Activated naive CD8-positive, alpha-beta T cell treated with anti-CD3 and anti-CD28 coated beads, Interleukin-2, amount 10 ng/mL, durations not matched to agents 7 days and 5 days (primary cell): ENCODE results near the gene KCNQ4. TPM values are rescaled to one million over a fixed set of nuclear protein-coding genes. Genes with fewer than 3 reads are reported as not detected.
A peak's percentile ranks its signal among the peaks of the same experiment; 100 is the strongest.

Experiments used
- ATAC-seq: fragments of 150-1000 bp; cut with Tn5 transposase; one replicate; pipeline ENCODE4 v1.10.0; 2021; ENCODE audit warnings: low read depth, moderate library complexity
- POLR2A ChIA-PET: fragments of 350-600 bp; sonication (Branson Sonifier 250); formaldehyde crosslinking; loops from one replicate; lab custom pipeline; 2021; ENCODE audit warnings: antibody characterized with exemption; lab: Charles Lee
- DNase-seq: peaks from one replicate; pipeline ENCODE4 v3.0.0; 2021
- H3K27ac Mint-ChIP-seq: one replicate; pipeline ENCODE4 v1.8.0; 2022; ENCODE audit warnings: mild to moderate bottlenecking, mixed read lengths
- H3K27me3 Mint-ChIP-seq: one replicate; pipeline ENCODE4 v1.8.0; 2022; ENCODE audit warnings: mild to moderate bottlenecking, moderate library complexity, mixed read lengths
- H3K36me3 Mint-ChIP-seq: one replicate; pipeline ENCODE4 v1.8.0; 2021; ENCODE audit warnings: mild to moderate bottlenecking, mixed read lengths
- H3K4me1 Mint-ChIP-seq: one replicate; pipeline ENCODE4 v1.8.0; 2021; ENCODE audit warnings: mixed read lengths
- H3K4me3 Mint-ChIP-seq: one replicate; pipeline ENCODE4 v1.8.0; 2022; ENCODE audit warnings: mild to moderate bottlenecking, moderate library complexity, mixed read lengths
- H3K9me3 Mint-ChIP-seq: one replicate; pipeline ENCODE4 v1.8.0; 2021; ENCODE audit warnings: mixed read lengths
- total RNA-seq, 2 experiments: library from RNA; stranded (reverse); gene quantifications; one replicate each; pipeline ENCODE4 v1.2.3, GENCODE V29; 2021

KCNQ4 gene
- total RNA-seq, 2 experiments from 2014 or later: 1.2 to 1.5 TPM

DNA sequence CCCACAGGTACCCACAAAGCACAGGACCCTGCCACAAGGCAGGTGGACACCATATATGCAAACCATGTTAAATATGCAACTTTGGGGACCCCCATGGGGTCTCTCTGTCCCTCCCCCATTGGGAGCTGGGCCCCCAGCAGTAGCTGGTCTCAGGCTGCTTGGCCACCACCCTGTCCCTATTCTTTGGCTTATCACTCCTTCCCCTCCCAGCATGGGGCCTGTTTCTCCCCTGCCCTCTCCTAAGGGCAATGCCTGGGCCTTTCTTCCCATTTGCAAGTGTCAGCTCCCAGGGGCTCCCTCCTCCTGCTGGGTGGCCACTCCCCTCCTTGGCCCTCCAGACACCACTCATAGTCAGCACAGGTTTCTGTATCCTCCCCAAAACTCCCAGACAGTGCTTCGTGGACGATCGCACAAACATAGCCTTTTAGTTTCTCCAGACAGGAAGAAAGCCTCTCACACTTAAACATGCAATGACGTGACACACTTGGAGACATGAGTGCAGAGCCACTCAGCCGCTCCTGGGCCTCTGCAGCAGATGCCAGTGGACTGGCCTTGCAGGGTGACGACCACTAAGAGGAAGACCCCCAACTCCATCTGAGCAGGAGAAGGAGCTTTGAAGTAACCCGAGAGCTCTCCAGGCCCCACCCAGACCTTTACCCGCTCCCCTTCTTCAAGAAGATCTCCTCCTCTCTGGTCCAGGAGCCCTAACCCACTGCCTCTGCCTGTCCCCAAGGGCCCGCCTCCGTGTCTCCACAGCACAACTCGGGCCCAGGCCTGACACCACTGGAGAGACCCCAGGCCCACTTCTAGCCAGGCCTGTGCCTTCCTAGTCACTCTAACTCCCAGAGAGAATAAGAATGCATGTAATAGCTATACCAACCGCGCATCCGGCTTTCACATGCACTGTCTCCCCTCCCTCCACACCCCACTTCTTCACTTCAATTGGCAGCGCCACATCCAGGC is 55.7 kb downstream of the KCNQ4 start:
- Mint-ChIP-seq H3K27ac (peak overlapping the region; percentile 94), H3K27me3 (peaks cover 2% of the 10 kb centered on the region), H3K4me1 (peaks cover 29% of the 10 kb centered on the region), H3K36me3 (peaks cover 12% of the 10 kb centered on the region), H3K4me3 (no peak overlapping the region), H3K9me3 (peaks cover 5% of the 10 kb centered on the region)
- ATAC-seq: no peak
- no peak for DNase-seq
- POLR2A ChIA-PET: no interaction called here

DNA sequence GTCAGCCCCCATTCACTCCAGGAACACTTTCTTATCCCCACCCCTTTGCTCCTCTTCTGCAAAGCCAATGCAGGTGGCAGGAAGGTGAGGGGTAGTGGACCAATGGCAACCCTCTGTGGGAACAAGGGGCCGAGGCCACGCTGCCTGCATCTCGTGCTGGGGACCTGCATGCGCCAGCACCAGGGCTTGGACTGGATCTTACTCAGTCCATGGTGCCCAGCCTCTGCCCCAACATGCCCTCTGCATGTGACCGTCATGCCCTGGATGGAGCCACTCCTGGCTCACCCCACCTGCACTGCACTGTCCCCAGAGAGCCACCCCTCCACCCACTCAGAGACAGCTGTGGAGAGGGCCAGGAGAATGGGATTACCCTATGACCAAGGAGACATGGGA is 56.4 kb downstream of the KCNQ4 start:
- POLR2A ChIA-PET: no interaction called here
- Mint-ChIP-seq H3K27ac (peak overlapping the region; percentile 94), H3K9me3 (peaks cover 5% of the 10 kb centered on the region), H3K27me3 (peaks cover 2% of the 10 kb centered on the region), H3K36me3 (peaks cover 13% of the 10 kb centered on the region), H3K4me3 (peak overlapping the region; percentile 70), H3K4me1 (peaks cover 32% of the 10 kb centered on the region)
- ATAC-seq (no peak), DNase-seq (no peak)

DNA sequence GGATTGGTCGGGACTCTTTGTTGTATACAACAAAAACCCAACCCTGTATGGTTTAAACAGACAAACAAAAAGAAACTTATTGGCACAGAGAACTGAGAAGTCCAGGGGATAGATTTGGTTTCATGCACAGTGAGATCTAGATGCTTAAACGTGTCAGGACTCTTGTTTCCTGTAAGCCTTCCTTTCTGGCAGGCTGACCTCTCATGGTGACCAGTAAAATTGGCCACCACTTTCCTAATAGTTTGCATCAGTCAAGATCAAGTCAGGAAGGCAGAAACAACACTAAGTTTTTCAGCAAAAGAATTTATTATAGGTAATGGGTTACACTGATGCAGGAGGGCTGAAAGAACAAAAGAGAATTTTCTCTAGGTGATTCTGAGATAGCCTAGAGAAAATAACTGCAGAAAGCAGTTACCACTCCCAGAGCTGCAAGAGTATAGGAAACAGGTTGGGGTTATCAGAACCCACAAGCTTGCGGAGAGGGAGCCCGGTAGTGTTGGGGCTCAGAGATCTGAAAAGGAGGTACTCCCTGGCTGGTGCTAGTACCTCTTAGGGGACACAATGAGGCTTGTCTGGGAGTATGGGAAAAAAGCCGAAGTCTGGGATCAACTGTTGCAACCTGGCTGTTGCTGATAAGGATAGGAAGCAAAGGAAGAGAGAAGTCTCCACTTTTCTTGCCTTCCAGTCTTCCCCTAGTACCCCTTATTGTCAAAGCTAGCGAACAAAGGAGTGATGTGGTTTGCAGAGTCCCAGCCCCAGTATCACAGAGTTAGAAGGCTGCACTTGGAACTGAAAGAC is 57.1 kb downstream of the KCNQ4 start:
- Mint-ChIP-seq H3K4me3 (peak overlapping the region; percentile 70), H3K36me3 (peaks cover 13% of the 10 kb centered on the region), H3K27me3 (peaks cover 2% of the 10 kb centered on the region), H3K4me1 (peaks cover 34% of the 10 kb centered on the region), H3K27ac (peak overlapping the region; percentile 94), H3K9me3 (peaks cover 5% of the 10 kb centered on the region)
- POLR2A ChIA-PET: interaction anchor here (0.7 to 2.0 kb wide), 8 partner anchors 12 to 66 kb away, joined by 3 to 18 read pairs (median 4); no protein-coding TSS in a partner anchor
- ATAC-seq (peak; percentile 88), DNase-seq (peak; percentile 60)

DNA sequence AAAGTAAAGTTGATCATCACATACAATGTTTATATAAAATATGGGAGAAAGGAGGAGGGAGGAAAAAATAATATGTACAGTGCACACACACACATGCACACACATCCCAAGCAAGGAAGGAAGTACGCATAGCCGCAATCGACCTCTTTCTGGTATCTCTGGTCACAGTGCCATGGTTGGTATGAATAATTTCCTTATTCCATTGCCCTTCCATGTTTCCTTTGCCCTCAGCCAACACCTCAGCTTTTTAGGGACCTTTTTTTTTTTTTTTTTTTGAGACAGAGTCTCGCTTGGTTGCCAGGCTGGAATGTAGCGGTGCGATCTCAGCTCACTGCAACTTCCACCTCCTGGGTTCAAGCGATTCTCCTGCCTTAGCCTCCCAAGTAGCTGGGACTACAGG is 58.0 kb downstream of the KCNQ4 start:
- peaks cover 5% of the 10 kb centered on the region for H3K9me3 Mint-ChIP-seq
- H3K4me3 Mint-ChIP-seq: peak overlapping the region; percentile 70
- POLR2A ChIA-PET: interaction anchor here (1.0 to 2.0 kb wide), 5 partner anchors 11 to 67 kb away, joined by 3 to 18 read pairs (median 5); no protein-coding TSS in a partner anchor
- ATAC-seq: no peak
- H3K27ac Mint-ChIP-seq: peak overlapping the region; percentile 94
- peaks cover 13% of the 10 kb centered on the region for H3K36me3 Mint-ChIP-seq
- DNase-seq: no peak
- peaks cover 2% of the 10 kb centered on the region for H3K27me3 Mint-ChIP-seq
- peaks cover 34% of the 10 kb centered on the region for H3K4me1 Mint-ChIP-seq

DNA sequence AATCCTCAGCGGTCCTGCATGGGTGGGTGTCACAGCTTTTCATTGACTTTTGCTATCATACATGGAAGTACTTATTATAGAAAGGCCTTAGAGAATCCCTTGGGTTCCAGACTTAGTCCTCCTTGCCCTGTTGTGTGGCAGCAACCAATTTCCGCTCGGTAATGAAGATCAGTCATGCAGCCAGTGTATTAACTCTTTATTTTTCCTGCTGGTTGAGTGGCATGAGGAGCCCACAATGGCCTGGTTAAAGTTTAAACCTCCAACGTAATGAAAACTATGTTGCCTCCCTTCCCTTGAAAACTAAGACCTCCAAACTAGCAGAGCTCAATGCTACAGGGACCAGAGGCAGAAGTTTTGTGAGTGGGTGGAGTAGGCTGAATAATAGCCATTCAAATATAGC is 58.6 kb downstream of the KCNQ4 start:
- POLR2A ChIA-PET: interaction anchor here (2.0 kb wide), 1 partner anchor 11 kb away, joined by 5 read pairs; no protein-coding TSS in a partner anchor
- peaks cover 2% of the 10 kb centered on the region for H3K27me3 Mint-ChIP-seq
- DNase-seq (no peak), ATAC-seq (no peak)
- peaks cover 37% of the 10 kb centered on the region for H3K4me1 Mint-ChIP-seq
- H3K27ac Mint-ChIP-seq: no peak overlapping the region
- H3K36me3 Mint-ChIP-seq: peaks cover 13% of the 10 kb centered on the region
- H3K4me3 Mint-ChIP-seq: no peak overlapping the region
- H3K9me3 Mint-ChIP-seq: peaks cover 5% of the 10 kb centered on the region

DNA sequence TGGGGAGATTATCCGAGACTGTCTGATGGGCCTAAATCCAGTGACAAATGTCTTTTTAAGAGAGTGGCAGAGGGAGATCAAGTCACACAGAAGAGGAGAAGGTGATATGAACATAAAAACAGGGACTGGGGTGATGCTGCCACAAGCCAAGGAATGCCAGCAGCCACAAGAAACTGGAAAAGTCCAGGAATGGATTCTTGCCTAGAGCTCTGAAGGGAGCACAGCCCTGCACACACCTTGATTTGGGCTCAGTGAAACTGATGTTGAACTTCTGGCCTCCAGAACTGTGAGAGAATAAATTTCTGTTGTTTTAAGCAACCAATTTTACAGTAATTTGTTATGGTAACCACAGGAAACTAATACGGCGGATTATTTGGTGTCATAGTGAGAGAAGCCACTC is 59.1 kb downstream of the KCNQ4 start:
- H3K4me3 Mint-ChIP-seq: no peak overlapping the region
- H3K4me1 Mint-ChIP-seq: peaks cover 37% of the 10 kb centered on the region
- POLR2A ChIA-PET: interaction anchor here (2.0 kb wide), 1 partner anchor 10 kb away, joined by 5 read pairs; no protein-coding TSS in a partner anchor
- peaks cover 5% of the 10 kb centered on the region for H3K9me3 Mint-ChIP-seq
- H3K36me3 Mint-ChIP-seq: peaks cover 13% of the 10 kb centered on the region
- no peaks in the 10 kb centered on the region for H3K27me3 Mint-ChIP-seq
- DNase-seq (no peak), ATAC-seq (no peak)
- no peak overlapping the region for H3K27ac Mint-ChIP-seq

DNA sequence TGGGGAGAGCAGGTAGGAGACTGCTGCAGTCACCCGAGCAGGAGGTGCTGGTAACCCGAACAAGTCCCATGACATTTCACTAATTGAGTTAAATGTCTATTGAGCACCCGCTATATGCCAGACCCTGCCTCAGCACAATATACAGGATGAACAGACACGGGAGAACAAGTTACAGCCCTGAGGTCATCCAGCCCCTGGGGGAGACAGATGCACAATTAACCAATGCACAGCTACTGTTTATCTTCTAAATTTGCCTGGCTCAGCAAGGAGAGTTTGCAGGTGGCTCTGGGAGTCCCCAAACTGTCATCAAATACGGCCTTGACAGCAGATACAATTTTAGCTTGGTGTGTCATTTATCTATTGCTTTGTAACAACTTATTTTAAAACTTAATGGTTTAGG is 60.5 kb downstream of the KCNQ4 start:
- Mint-ChIP-seq H3K27me3 (no peaks in the 10 kb centered on the region), H3K27ac (peak overlapping the region; percentile 31), H3K4me3 (no peak overlapping the region), H3K4me1 (peaks cover 37% of the 10 kb centered on the region), H3K9me3 (peaks cover 5% of the 10 kb centered on the region), H3K36me3 (peaks cover 13% of the 10 kb centered on the region)
- no peak for ATAC-seq
- POLR2A ChIA-PET: interaction anchor here (0.8 kb wide), 1 partner anchor 153 kb away, joined by 3 read pairs; the partner anchor contains the start of gene NFYC
- DNase-seq: no peak

DNA sequence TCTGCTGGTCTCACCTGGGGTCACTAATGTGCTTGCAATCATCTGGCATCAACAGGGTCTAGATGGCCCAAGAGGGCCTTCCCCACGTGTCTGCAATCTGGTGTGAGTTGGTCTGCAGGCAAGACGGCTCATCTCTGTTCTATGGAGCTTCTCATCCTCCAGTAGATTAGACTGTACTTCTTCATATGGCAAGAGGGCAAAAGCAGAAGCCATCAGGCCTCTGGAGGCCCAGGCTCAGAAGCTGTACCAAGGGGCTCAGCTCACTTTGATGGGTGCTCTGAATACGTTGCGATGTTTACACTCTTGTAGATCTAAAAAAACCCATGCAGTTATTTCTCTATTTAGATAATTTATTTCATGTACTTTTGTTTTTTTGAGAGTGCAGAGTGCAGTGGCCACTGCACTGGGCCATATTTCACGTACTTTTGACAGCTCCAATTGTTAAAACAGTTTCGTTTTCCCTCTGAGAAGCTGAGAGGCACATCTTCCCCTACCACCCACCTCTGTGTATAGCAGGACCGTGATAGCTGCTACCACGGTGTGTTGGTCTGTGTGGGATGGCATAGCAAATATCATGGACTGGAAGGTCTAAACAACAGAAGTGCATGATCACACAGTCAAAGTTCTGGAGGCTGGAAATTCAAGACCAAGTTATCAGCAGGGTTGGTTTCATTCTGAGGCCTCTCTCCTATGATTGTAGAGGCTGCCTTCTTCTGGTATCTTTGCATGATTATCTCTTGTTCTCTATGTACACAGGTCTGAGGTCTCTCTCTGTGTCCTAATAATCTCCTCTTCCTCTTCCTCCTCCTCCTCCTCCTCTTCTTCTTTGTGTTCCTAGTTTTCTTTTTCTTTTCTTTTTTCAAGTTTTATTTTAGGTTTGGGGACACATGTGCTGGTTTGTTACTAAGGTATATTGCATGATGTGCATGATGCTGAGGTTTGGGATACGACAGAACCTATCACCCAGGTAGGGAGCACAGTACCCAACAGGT is 61.6 kb downstream of the KCNQ4 start:
- POLR2A ChIA-PET: interaction anchor here (0.5 to 1.2 kb wide), 7 partner anchors 16 to 154 kb away, joined by 3 to 8 read pairs (median 4); partner anchors contain the start of genes CTPS1 and NFYC
- no peak for DNase-seq
- Mint-ChIP-seq H3K36me3 (peaks cover 13% of the 10 kb centered on the region), H3K4me1 (peaks cover 33% of the 10 kb centered on the region), H3K9me3 (peaks cover 5% of the 10 kb centered on the region), H3K27me3 (no peaks in the 10 kb centered on the region), H3K4me3 (peak overlapping the region; percentile 75), H3K27ac (peak overlapping the region; percentile 87)
- ATAC-seq: peak; percentile 24

DNA sequence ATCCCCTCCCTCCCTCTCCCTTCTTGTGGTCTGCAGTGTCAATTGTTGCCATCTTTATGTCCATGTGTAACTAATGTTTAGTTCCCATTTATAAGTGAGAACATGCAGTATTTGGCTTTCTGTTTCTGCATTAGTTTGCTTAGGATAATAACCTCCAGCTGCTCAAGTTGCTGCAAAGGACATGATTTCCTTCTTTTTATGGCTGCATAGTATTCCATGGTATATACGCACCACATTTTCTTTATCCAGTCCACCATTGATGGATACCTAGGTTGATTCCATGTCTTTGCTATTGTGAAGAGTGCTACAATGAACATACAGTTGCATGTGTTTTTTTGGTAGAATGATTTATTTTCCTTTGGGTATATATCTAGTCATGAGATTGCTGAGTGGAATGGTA is 62.3 kb downstream of the KCNQ4 start:
- peaks cover 13% of the 10 kb centered on the region for H3K36me3 Mint-ChIP-seq
- H3K27me3 Mint-ChIP-seq: no peaks in the 10 kb centered on the region
- no peak for ATAC-seq
- peaks cover 27% of the 10 kb centered on the region for H3K4me1 Mint-ChIP-seq
- DNase-seq: no peak
- H3K9me3 Mint-ChIP-seq: peaks cover 5% of the 10 kb centered on the region
- H3K27ac Mint-ChIP-seq: no peak overlapping the region
- POLR2A ChIA-PET: interaction anchor here (1.1 kb wide), 1 partner anchor 134 kb away, joined by 4 read pairs; the partner anchor contains the start of gene CTPS1
- peak overlapping the region; percentile 75 for H3K4me3 Mint-ChIP-seq

DNA sequence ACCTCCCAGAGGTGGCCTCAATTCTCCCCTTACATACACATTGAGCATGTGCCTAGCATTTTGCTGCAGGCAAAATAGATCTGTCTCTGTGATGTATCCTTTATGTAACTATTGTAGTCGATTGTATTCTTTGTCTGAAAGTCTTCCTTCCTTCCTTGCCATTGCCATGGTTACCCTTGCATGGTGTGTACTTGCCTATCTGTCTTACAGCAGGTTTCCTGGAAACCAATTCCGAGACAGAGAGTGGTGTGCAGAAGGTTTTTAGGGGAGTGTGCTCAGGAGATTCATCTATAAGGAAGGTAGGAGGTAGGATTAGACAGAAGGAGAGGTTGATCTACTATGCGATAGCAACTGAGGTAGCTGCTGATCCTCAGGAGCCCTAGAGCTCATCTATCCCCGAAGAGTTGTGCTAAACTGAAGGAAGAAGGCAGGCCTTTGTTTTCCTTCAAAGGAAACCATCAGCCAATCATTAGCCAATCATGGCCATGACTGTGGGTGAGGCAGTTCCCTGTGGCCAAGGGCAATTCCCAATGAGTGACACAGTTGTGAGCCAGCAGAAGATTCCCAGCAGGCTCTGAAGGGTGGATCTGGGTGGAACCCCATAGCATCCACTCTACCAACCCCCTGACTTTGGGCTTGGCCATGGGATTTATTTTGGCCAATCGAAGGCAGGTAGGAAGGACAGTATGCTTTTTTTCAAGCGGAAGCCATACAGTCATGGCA is 63.6 kb downstream of the KCNQ4 start:
- Mint-ChIP-seq H3K36me3 (peaks cover 13% of the 10 kb centered on the region), H3K9me3 (peaks cover 5% of the 10 kb centered on the region), H3K27ac (no peak overlapping the region), H3K27me3 (no peaks in the 10 kb centered on the region), H3K4me3 (no peak overlapping the region), H3K4me1 (peaks cover 20% of the 10 kb centered on the region)
- DNase-seq (no peak), ATAC-seq (no peak)
- POLR2A ChIA-PET: no interaction called here

DNA sequence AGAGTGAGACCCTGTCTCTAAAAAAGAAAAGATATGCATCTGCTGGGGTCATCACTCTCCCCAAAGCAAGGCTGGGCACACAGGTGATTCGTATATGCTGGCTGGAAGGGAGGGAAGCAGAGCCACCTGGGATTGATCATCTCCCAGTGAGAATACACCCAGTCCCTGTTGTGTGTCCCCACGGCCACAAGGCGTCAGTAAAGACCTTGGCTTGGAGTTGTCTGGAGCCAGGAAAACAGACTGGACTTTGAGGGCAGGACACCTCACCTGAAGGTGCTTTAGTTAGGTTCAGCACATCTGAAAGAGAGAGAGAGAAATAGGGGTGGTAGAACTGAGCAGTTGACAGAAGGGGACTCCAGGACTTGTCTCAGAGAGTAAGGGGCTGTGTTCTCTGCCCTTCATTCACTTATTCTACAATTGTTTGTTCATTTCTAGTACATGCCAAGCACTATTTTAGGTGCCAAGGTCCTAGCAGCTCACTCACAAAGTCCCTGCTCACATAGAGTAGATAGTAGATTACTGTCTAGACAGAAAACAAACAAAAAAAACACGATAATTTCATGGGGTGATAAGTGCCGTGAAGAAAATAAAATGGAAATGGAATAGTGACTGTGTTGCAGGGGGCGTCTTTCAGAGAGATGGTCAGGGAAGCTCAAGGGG is 65.1 kb downstream of the KCNQ4 start:
- peaks cover 5% of the 10 kb centered on the region for H3K36me3 Mint-ChIP-seq
- peaks cover 18% of the 10 kb centered on the region for H3K4me1 Mint-ChIP-seq
- H3K9me3 Mint-ChIP-seq: no peaks in the 10 kb centered on the region
- no peak for ATAC-seq
- peak overlapping the region; percentile 51 for H3K27ac Mint-ChIP-seq
- no peak overlapping the region for H3K4me3 Mint-ChIP-seq
- no peak for DNase-seq
- no peaks in the 10 kb centered on the region for H3K27me3 Mint-ChIP-seq
- POLR2A ChIA-PET: interaction anchor here (0.6 to 2.8 kb wide), 3 partner anchors 23 to 157 kb away, joined by 3 to 15 read pairs (median 7); partner anchors contain the start of gene NFYC
